GM19397 (cell line): ENCODE results near the gene ULK2.

Experiments used
- ATAC-seq: cut with Tn5 transposase; IDR thresholded peaks from one replicate; pipeline ENCODE4 v1.9.1; 2021; ENCODE audit warnings: mild to moderate bottlenecking, moderate library complexity; ENCODE audit not compliant: unreplicated experiment

Gene ULK2

DNA sequence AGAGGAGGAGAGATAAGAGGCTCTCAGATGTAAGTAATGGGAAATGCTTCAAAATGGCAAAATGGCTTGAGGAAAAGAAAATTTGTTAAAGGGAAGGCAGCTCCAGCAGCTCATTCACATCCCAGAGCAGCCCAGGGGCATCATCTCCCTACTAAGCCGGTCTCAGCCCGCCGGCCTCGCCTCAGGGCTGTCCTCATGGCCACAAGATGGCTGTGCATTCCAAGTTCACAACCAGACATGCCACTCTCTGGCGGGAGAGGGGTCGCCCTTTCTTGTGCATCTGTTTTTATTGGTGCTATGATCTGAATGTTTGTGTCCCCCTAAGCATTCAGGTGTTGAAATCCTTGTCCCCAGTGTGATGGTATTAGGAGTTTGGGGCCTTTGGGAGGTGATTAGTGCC is 137.8 kb downstream of the ULK2 start:
- ATAC-seq: no peak

DNA sequence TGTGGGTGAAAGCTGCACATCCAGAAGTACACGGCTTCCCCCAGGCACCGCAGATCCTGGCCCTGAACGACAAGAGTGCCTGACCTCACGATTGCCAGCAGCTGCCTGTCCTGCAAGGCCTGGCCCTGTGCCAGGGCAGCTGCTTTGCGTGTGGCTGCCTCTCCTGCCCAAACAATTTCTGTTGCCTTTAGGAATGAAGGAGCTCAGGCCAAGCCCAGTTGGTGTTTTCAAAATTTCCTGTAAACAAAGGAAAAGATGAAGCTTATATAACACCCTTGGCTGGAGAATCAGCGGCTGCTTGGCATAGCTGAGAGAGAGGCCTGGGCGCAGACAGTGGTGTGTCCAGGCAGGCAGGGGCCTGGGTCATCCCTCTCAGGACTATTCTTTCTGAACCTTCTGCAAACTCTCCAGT is 139.6 kb downstream of the ULK2 start:
- no peak for ATAC-seq

DNA sequence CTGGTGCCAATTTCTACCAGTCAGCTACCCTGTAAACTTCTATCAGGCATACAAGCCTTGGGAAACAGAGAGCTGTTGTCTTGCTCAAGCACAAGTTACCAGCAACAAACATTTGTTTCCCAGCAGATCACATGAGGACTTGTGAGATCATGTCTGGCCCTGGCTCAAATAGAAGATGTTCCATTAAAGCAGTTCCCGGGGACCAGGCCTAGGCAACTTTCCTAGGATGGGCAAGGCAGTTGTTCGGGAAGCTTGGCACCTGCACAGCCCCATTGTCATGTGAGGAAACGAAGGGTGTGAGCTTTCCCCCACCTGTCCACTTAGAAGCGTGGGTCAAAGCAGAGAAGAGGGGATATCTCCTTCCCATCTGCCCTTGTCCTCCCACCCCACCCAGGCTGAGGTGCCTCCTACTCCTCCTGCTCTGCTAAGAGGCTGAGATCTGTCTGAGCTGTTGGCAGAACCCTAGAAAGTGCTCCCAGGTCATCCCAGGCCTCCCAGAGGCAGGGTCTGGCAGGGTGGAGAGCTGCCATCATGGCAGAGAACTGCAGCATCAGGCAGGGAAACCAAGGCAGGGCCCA is 140.1 kb downstream of the ULK2 start:
- ATAC-seq: no peak

DNA sequence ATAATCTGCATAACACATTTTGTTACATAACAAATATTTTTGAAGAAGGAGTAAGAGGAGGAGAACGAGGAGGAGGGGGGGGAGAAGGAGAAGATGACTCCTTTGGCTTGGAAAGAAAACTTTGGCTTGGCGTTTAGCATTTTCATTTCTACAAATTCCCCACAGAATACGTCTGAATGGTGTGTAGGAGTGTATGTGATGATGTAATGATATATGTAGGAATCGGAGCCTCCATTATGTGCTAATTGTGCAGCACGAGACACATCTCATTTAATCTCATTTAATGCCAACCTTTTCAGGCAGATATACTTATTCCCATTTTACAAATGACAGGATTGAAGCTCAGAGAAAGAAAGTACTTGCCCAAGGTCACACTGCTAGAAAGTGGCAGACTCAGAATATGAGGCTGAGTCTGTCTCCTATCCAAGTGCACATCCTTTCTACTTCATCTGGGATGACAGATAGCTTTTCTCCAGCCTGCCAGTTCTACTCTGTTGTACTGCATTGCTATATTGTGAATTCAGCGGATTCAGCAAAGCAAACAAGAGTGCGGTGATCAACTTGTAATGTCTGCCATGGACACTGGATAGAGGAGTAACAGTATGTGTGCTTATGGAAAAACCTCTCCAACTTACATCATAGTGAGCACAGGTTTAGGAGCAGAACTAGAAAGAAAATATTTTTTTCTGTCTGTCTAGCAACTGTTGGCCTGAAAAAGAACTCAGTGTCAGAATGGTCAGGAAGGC is 140.9 kb downstream of the ULK2 start:
- ATAC-seq: no peak

- ATAC-seq: no peak
These were observed 142.2 kb downstream of the ULK2 start for GRCh38 chr17:19725486-19725885.

DNA sequence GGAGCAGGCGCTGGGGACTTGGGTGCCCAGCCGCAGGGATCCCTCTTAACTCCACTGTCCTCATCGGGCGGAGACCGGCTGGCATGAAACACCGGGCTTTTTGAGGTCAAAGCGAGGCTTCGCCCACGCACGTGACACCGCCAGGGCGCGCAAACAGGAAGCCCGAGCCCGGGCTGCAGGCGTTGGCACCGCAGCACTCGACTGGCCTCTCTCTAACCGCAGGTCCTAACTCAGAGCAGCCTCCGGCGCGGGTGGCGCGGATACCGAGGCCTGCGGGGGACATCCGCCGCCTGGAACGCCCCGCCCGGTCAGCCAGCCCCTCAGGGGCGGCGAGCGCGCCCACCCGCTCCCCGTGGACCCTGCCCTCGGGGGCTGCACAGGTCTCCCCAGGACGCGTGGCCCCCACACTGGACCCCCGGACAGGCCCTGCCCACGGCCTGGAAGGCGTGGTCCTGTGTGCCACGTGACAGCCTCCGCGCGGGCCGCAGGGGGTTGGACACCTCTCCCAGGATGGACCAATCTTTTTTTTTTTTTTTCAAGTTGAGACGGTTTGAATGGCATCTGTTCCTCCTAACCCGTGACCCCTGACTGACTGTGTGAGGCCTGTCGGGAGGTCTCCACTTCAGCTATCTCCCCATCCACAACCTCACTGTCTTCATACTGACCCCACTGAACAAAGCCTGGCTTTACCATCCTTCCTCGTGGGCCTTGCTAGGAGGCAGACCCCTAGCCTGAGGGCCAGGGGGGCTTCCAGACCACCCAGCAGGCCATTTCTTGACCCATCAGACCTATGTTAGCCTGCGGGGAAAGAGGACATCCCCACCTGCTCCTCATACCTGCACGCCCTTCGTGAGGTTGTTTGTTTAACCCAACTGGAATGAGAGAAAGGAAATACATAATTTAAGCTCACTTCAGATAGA is 143.0 kb downstream of the ULK2 start:
- ATAC-seq: no peak

DNA sequence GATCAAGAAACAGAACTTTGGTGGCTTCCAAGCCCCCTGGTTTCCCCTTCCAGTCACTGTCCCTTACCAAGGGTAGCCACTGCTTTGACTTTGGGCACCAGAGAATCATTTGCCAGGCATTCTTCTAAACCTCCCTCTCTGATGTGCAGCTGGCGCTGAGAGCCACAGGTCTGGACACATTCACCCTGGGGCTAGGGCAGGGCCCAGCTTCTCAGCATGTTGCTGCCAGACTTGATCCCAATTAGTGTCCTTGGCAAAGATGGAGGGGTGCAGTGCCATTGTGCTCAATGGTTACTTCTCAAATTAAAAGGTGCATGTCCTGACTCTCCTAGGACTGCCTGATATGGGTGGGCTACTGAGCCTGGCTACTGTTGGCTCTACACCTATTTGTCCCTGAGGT is 143.8 kb downstream of the ULK2 start:
- ATAC-seq: no peak
